ENCODE data around the gene CXCL9. TPM values are rescaled to one million over a fixed set of nuclear protein-coding genes. Genes with fewer than 3 reads are reported as not detected.

Gene CXCL9
- total RNA-seq, 1 experiment from 2014 or later = not detected

DNA sequence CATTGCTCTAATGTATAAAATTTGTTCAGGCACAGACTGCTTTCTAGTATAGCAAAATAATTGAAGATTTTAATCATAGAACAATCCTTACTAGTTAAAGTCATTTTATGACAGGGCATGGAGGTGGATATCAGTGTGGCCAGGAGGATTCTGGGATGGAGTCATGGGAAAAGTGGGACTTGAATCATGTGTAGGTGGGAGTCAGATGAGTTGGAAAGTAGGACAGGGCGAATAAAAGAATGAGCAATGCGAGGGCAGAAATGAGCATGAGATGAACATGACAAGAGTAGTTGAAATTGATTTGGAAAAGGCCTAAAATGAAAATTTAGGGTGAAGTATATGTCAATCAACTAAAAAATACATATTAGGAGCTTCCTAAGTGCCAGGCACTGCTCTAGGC lies 9.4 kb downstream of the CXCL9 start:
- ChIA-PET POLR2A (no interaction called here), CTCF (interaction anchor here (0.6 kb wide), 1 partner anchor 140 kb away, joined by 3 read pairs; no protein-coding TSS in a partner anchor)
- in situ Hi-C loops (cut with HindIII; ENCODE audit: low pct_unique_long_range_greater_than_20kb, low sequenced_read_pairs) (no loop called here), intact Hi-C loops (cut with micrococcal nuclease; ENCODE audit: unreplicated experiment) (no loop called here)
- H3K27ac ChIP-seq (ENCODE audit: low read length) = no peak overlapping the region
- ATAC-seq (no peak), DNase-seq (ENCODE audit: low read depth, low spot score) (no peak)
- BruUV-seq (replicated peaks) = no TSS peak
- TF ChIP-seq POLR2AphosphoS5 (IDR thresholded peaks at IDR 0.05; ENCODE audit: low read depth, low read length) (no peak), CTCF (IDR thresholded peaks at IDR 0.05) (no peak)
- TF ChIP-seq, protein P1, sequence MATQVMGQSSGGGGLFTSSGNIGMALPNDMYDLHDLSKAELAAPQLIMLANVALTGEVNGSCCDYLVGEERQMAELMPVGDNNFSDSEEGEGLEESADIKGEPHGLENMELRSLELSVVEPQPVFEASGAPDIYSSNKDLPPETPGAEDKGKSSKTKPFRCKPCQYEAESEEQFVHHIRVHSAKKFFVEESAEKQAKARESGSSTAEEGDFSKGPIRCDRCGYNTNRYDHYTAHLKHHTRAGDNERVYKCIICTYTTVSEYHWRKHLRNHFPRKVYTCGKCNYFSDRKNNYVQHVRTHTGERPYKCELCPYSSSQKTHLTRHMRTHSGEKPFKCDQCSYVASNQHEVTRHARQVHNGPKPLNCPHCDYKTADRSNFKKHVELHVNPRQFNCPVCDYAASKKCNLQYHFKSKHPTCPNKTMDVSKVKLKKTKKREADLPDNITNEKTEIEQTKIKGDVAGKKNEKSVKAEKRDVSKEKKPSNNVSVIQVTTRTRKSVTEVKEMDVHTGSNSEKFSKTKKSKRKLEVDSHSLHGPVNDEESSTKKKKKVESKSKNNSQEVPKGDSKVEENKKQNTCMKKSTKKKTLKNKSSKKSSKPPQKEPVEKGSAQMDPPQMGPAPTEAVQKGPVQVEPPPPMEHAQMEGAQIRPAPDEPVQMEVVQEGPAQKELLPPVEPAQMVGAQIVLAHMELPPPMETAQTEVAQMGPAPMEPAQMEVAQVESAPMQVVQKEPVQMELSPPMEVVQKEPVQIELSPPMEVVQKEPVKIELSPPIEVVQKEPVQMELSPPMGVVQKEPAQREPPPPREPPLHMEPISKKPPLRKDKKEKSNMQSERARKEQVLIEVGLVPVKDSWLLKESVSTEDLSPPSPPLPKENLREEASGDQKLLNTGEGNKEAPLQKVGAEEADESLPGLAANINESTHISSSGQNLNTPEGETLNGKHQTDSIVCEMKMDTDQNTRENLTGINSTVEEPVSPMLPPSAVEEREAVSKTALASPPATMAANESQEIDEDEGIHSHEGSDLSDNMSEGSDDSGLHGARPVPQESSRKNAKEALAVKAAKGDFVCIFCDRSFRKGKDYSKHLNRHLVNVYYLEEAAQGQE (IDR thresholded peaks at IDR 0.05; ENCODE audit: insufficient read depth in 1 of 2, low read depth in 2 of 2, low read length in 1 of 2) = no peak
- H3K9me3 ChIP-seq (ENCODE audit: control insufficient read depth, insufficient read depth, low read depth, low read length) = no peaks in the 10 kb centered on the region
- no peak overlapping the region for H3K4me3 ChIP-seq (ENCODE audit: low read depth in 2 of 2, low read length in 2 of 2)
- H3K27me3 ChIP-seq (ENCODE audit: control insufficient read depth, insufficient read depth, low read length) = no peaks in the 10 kb centered on the region; the same call in 1 of the 2 replicates
- no peaks in the 10 kb centered on the region for H3K4me1 ChIP-seq (ENCODE audit: control insufficient read depth, insufficient read depth, low read length)
- no peaks in the 10 kb centered on the region for H3K36me3 ChIP-seq (ENCODE audit: control insufficient read depth, insufficient read depth, low read length)

GRCh38 chr4:75997081-75997480 lies 10.2 kb downstream of the CXCL9 start:
- ChIA-PET POLR2A (no interaction called here), CTCF (interaction anchor here (0.5 to 0.6 kb wide), 2 partner anchors 101 to 141 kb away, joined by 3 to 4 read pairs; no protein-coding TSS in a partner anchor)
- in situ Hi-C loops (cut with HindIII; ENCODE audit: low pct_unique_long_range_greater_than_20kb, low sequenced_read_pairs) (no loop called here), intact Hi-C loops (cut with micrococcal nuclease; ENCODE audit: unreplicated experiment) (no loop called here)
- Histone ChIP-seq H3K4me1 (ENCODE audit: control insufficient read depth, insufficient read depth, low read length) (no peaks in the 10 kb centered on the region), H3K4me3 (ENCODE audit: low read depth in 2 of 2, low read length in 2 of 2) (no peak overlapping the region), H3K36me3 (ENCODE audit: control insufficient read depth, insufficient read depth, low read length) (no peaks in the 10 kb centered on the region), H3K9me3 (ENCODE audit: control insufficient read depth, insufficient read depth, low read depth, low read length) (no peaks in the 10 kb centered on the region), H3K27me3 (ENCODE audit: control insufficient read depth, insufficient read depth, low read length) (no peaks in the 10 kb centered on the region; the same call in 1 of the 2 replicates), H3K27ac (ENCODE audit: low read length) (no peak overlapping the region)
- TF ChIP-seq POLR2AphosphoS5 (IDR thresholded peaks at IDR 0.05; ENCODE audit: low read depth, low read length) (no peak), TCF7L2 (IDR thresholded peaks at IDR 0.05; ENCODE audit: low read depth, low read length) (no peak), SIN3A (IDR thresholded peaks at IDR 0.05; ENCODE audit: borderline replicate concordance, insufficient read depth, low read depth, low read length) (no peak), CTCF (IDR thresholded peaks at IDR 0.05) (no peak)
- TF ChIP-seq, protein P1 (IDR thresholded peaks at IDR 0.05; ENCODE audit: insufficient read depth in 1 of 2, low read depth in 2 of 2, low read length in 1 of 2) = no peak
- no TSS peak for BruUV-seq (replicated peaks)
- DNase-seq (ENCODE audit: low read depth, low spot score) = no peak
- no peak for ATAC-seq
